Umbilical cord (tissue), 2 donors: Measurements from ENCODE around the gene UAP1L1. TPM values are rescaled to one million over a fixed set of nuclear protein-coding genes. Genes with fewer than 3 reads are reported as not detected.
"Not testable (repeated sequence)": the region's sequence is repeated elsewhere in the genome, so short reads cannot be mapped to it uniquely, and the experiment has no call there.

Source experiments
- DNase-seq: peaks from one replicate; pipeline ENCODE4 v3.0.0-alpha.2; 2015; ENCODE audit warnings: low spot score
- total RNA-seq: library from RNA; depleted of rRNA; stranded (reverse); fragments of >200 nt; gene quantifications from one replicate; pipeline ENCODE4 v1.2.3, GENCODE V29; 2014; ENCODE audit warnings: low replicate concordance; ENCODE audit not compliant: insufficient read depth

UAP1L1 gene
- total RNA-seq, 1 donor from 2014 or later: 8.2 TPM

GRCh38 chr9:137114220-137114612 lies 36.9 kb downstream of the UAP1L1 start:
- DNase-seq: no peak

GRCh38 chr9:137114613-137115393 lies 37.5 kb downstream of the UAP1L1 start, which contains the start of gene DPP7:
Gene DPP7, minus strand, starts transcription at chr9:137114733. Its CDS starts 20 bp downstream, at chr9:137114713.
- DNase-seq: peak; percentile 66

- no peak for DNase-seq
These were observed 38.2 kb downstream of the UAP1L1 start for GRCh38 chr9:137115394-137116026.

GRCh38 chr9:137116027-137116507 lies 38.8 kb downstream of the UAP1L1 start:
- DNase-seq: no peak

- DNase-seq: peak; percentile 82
These were observed 39.4 kb downstream of the UAP1L1 start for GRCh38 chr9:137116728-137117127.

- DNase-seq: no peak
These were observed 40.0 kb downstream of the UAP1L1 start for GRCh38 chr9:137117269-137117731.

- DNase-seq: not testable (repeated sequence)
These were observed 40.8 kb downstream of the UAP1L1 start for GRCh38 chr9:137118092-137118603.

GRCh38 chr9:137121927-137122795 lies 44.8 kb downstream of the UAP1L1 start:
- DNase-seq: not testable (repeated sequence)

- DNase-seq: not testable (repeated sequence)
These were observed 45.6 kb downstream of the UAP1L1 start for GRCh38 chr9:137122796-137123467.

GRCh38 chr9:137123468-137123837 lies 46.1 kb downstream of the UAP1L1 start:
- DNase-seq: no peak

- DNase-seq: not testable (repeated sequence)
These were observed 46.7 kb downstream of the UAP1L1 start for GRCh38 chr9:137123952-137124462.

GRCh38 chr9:137126786-137127185 lies 49.5 kb downstream of the UAP1L1 start:
- DNase-seq: no peak

GRCh38 chr9:137127301-137128157 lies 50.2 kb downstream of the UAP1L1 start:
- peak; percentile 50 for DNase-seq

- DNase-seq: no peak
These were observed 51.0 kb downstream of the UAP1L1 start for GRCh38 chr9:137128158-137128861.

GRCh38 chr9:137128862-137129455 lies 51.6 kb downstream of the UAP1L1 start:
- no peak for DNase-seq

GRCh38 chr9:137129456-137130175 lies 52.3 kb downstream of the UAP1L1 start:
- DNase-seq: peak; percentile 93

- DNase-seq: no peak
These were observed 52.9 kb downstream of the UAP1L1 start for GRCh38 chr9:137130176-137130755.
